Spleen (tissue), 7 donors: ENCODE results near the gene PPM1E.

Source experiments
- POLR2A ChIP-seq, 3 donors: fragments of 450-650 bp; IDR thresholded peaks; one replicate each; pipeline ENCODE4 v1.5.1; 2017; ENCODE audit warnings: antibody characterized with exemption in 3 of 3, mild to moderate bottlenecking in 1 of 3
- POLR2AphosphoS5 ChIP-seq, 3 donors: sonication (generic); formaldehyde crosslinking; IDR thresholded peaks; one replicate each; pipeline ENCODE4 v1.5.1; 2017; ENCODE audit warnings: antibody characterized with exemption in 3 of 3
- TF ChIP-seq, protein P1 (sequence below), 11 experiments: fragments of 200-600 bp in 7 of 11; fragments of 450-650 bp in 4 of 11; sonication (generic) in 4 of 11; IDR thresholded peaks in 8 of 11; conservative IDR thresholded peaks in 3 of 11; 1 replicate in 7 of 11; 2 replicates in 4 of 11; pipeline versions ENCODE4 v1.4.0 to v1.8.0; 2016 to 2021; ENCODE audit warnings: antibody characterized with exemption in 11 of 11, inconsistent platforms in 4 of 11, mild to moderate bottlenecking in 1 of 11
- donor health status: DM: no; HTN: no; CAD: no; lungs with moderate emphysema.
- donor health status: DM: no; HTN: no; CAD: no.
- donor health status: DM: no; HTN: no; CAD: no.

DNA sequence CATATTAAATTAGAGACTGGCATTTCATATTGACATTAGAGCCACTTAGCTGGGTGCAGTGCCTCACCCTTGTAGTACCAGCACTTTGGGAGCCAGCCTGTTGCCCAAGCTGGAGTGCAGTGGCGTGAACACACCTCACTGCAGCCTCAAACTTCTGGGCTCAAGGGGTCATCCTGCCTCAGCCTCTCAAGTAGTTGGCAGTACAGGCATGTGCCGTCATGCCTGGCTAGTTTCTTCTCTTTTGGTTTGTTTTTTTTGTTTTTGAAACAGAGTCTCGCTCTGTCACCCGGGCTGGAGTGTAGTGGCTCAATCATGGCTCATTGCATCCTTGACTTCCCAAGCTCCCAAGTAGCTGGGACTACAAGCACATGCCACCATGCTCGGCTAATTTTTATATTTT is 8.7 kb downstream of the PPM1E start:
- TF ChIP-seq POLR2A (IDR thresholded peaks at IDR 0.05) (no peak), POLR2AphosphoS5 (IDR thresholded peaks at IDR 0.05) (no peak)
- TF ChIP-seq, protein P1, sequence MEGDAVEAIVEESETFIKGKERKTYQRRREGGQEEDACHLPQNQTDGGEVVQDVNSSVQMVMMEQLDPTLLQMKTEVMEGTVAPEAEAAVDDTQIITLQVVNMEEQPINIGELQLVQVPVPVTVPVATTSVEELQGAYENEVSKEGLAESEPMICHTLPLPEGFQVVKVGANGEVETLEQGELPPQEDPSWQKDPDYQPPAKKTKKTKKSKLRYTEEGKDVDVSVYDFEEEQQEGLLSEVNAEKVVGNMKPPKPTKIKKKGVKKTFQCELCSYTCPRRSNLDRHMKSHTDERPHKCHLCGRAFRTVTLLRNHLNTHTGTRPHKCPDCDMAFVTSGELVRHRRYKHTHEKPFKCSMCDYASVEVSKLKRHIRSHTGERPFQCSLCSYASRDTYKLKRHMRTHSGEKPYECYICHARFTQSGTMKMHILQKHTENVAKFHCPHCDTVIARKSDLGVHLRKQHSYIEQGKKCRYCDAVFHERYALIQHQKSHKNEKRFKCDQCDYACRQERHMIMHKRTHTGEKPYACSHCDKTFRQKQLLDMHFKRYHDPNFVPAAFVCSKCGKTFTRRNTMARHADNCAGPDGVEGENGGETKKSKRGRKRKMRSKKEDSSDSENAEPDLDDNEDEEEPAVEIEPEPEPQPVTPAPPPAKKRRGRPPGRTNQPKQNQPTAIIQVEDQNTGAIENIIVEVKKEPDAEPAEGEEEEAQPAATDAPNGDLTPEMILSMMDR (IDR thresholded peaks at IDR 0.05 in 8 of 11, conservative IDR thresholded peaks at IDR 0.05 in 3 of 11) = no peak
